ENCODE data around the gene CNRIP1.
A peak's percentile ranks its signal among the peaks of the same experiment; 100 is the strongest.

CNRIP1 gene

GRCh38 chr2:68284896-68285295 lies 34.9 kb downstream of the CNRIP1 start:
- ATAC-seq = no peak
- TF ChIP-seq BACH2 (CRISPR knock-in tag; IDR thresholded peaks at IDR 0.05; ENCODE audit: borderline replicate concordance) (no peak), ZFP3 (CRISPR knock-in tag; IDR thresholded peaks at IDR 0.05) (no peak), ISL1 (CRISPR knock-in tag; IDR thresholded peaks at IDR 0.05) (no peak), ZNF565 (CRISPR knock-in tag; conservative IDR thresholded peaks at IDR 0.05; ENCODE audit: low read depth) (no peak), PATZ1 (CRISPR knock-in tag; IDR thresholded peaks at IDR 0.05; ENCODE audit: borderline replicate concordance) (no peak), PPARA (CRISPR knock-in tag; IDR thresholded peaks at IDR 0.05; ENCODE audit: borderline replicate concordance) (no peak), TSHZ2 (CRISPR knock-in tag; IDR thresholded peaks at IDR 0.05) (no peak), SNAI2 (CRISPR knock-in tag; IDR thresholded peaks at IDR 0.05) (no peak), POU6F1 (CRISPR knock-in tag; IDR thresholded peaks at IDR 0.05; ENCODE audit: borderline replicate concordance, low read depth) (no peak), OSR1 (CRISPR knock-in tag; IDR thresholded peaks at IDR 0.05) (no peak), ZNF8 (CRISPR knock-in tag; IDR thresholded peaks at IDR 0.05) (no peak), ARNTL (CRISPR knock-in tag; IDR thresholded peaks at IDR 0.05; ENCODE audit: borderline replicate concordance, low read depth) (no peak)

- no peak for ATAC-seq
- TF ChIP-seq CSRNP3 (CRISPR knock-in tag; IDR thresholded peaks at IDR 0.05) = no peak
- TF ChIP-seq ESRRG (CRISPR knock-in tag; IDR thresholded peaks at IDR 0.05) = no peak
- no peak for TF ChIP-seq TCF4 (CRISPR knock-in tag; IDR thresholded peaks at IDR 0.05; ENCODE audit: borderline replicate concordance)
- TF ChIP-seq PPARA (CRISPR knock-in tag; IDR thresholded peaks at IDR 0.05; ENCODE audit: borderline replicate concordance) = no peak
- TF ChIP-seq PATZ1 (CRISPR knock-in tag; IDR thresholded peaks at IDR 0.05; ENCODE audit: borderline replicate concordance) = no peak
- TF ChIP-seq SNAI2 (CRISPR knock-in tag; IDR thresholded peaks at IDR 0.05) = no peak
- no peak for TF ChIP-seq ZNF70 (CRISPR knock-in tag; IDR thresholded peaks at IDR 0.05)
- no peak for TF ChIP-seq OSR1 (CRISPR knock-in tag; IDR thresholded peaks at IDR 0.05)
- TF ChIP-seq POU6F1 (CRISPR knock-in tag; IDR thresholded peaks at IDR 0.05; ENCODE audit: borderline replicate concordance, low read depth) = no peak
Measured at GRCh38 chr2:68283419-68283812, 36.3 kb downstream of the CNRIP1 start.

GRCh38 chr2:68282811-68283418 lies 36.8 kb downstream of the CNRIP1 start:
- ATAC-seq = peak; percentile 79
- TF ChIP-seq ZC3H10 (CRISPR knock-in tag; IDR thresholded peaks at IDR 0.05) (no peak), CREB5 (CRISPR knock-in tag; IDR thresholded peaks at IDR 0.05; ENCODE audit: low read depth) (no peak), CSDC2 (CRISPR knock-in tag; IDR thresholded peaks at IDR 0.05) (no peak), TOX (CRISPR knock-in tag; IDR thresholded peaks at IDR 0.05; ENCODE audit: borderline replicate concordance) (no peak), ZFP3 (CRISPR knock-in tag; IDR thresholded peaks at IDR 0.05) (no peak), ZNF565 (CRISPR knock-in tag; conservative IDR thresholded peaks at IDR 0.05; ENCODE audit: low read depth) (no peak), PATZ1 (CRISPR knock-in tag; IDR thresholded peaks at IDR 0.05; ENCODE audit: borderline replicate concordance) (no peak), PPARA (CRISPR knock-in tag; IDR thresholded peaks at IDR 0.05; ENCODE audit: borderline replicate concordance) (no peak), ZFP30 (CRISPR knock-in tag; IDR thresholded peaks at IDR 0.05) (no peak)
